Upper lobe of left lung (tissue), 4 donors: ENCODE data around the gene BCL2.

Experiments
- POLR2A ChIP-seq, 4 donors: fragments of 450-650 bp; IDR thresholded peaks; one replicate each; pipeline ENCODE4 v1.5.1; 2016 to 2017; ENCODE audit warnings: antibody characterized with exemption in 4 of 4, mild to moderate bottlenecking in 2 of 4
- TF ChIP-seq, protein P1 (sequence below), 6 experiments: fragments of 450-650 bp in 4 of 6; fragments of 200-600 bp in 2 of 6; sonication (generic) in 2 of 6; IDR thresholded peaks; one replicate each; pipeline ENCODE4 v1.5.1; 2016 to 2019; ENCODE audit warnings: antibody characterized with exemption in 6 of 6

GRCh38 chr18:63264871-63265270, 54.7 kb downstream of the BCL2 start:
- TF ChIP-seq, protein P1, sequence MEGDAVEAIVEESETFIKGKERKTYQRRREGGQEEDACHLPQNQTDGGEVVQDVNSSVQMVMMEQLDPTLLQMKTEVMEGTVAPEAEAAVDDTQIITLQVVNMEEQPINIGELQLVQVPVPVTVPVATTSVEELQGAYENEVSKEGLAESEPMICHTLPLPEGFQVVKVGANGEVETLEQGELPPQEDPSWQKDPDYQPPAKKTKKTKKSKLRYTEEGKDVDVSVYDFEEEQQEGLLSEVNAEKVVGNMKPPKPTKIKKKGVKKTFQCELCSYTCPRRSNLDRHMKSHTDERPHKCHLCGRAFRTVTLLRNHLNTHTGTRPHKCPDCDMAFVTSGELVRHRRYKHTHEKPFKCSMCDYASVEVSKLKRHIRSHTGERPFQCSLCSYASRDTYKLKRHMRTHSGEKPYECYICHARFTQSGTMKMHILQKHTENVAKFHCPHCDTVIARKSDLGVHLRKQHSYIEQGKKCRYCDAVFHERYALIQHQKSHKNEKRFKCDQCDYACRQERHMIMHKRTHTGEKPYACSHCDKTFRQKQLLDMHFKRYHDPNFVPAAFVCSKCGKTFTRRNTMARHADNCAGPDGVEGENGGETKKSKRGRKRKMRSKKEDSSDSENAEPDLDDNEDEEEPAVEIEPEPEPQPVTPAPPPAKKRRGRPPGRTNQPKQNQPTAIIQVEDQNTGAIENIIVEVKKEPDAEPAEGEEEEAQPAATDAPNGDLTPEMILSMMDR (IDR thresholded peaks at IDR 0.05), result no peak
- no peak for TF ChIP-seq POLR2A (IDR thresholded peaks at IDR 0.05)
